PC-9 (cell line): Measurements from ENCODE around the gene SLC37A4. TPM values are rescaled to one million over a fixed set of nuclear protein-coding genes. Genes with fewer than 3 reads are reported as not detected.
A peak's percentile ranks its signal among the peaks of the same experiment; 100 is the strongest.
"Not testable (repeated sequence)": the region's sequence is repeated elsewhere in the genome, so short reads cannot be mapped to it uniquely, and the experiment has no call there.

Experiments used
- BruUV-seq: library from RNA; stranded (reverse); fragments of 400-500 nt; replicated peaks from 2 replicates; lab custom pipeline; 2021; lab: Mats Ljungman, UMichigan
- CTCF ChIA-PET: fragments of 300-600 bp; sonication (Branson Sonifier 250); formaldehyde crosslinking; loops from one replicate; lab custom pipeline; 2022; ENCODE audit warnings: antibody characterized with exemption; lab: Charles Lee
- POLR2A ChIA-PET: fragments of 300-600 bp; sonication (Branson Sonifier 250); formaldehyde crosslinking; loops from one replicate; lab custom pipeline; 2022; ENCODE audit warnings: antibody characterized with exemption; ENCODE audit not compliant: unreplicated experiment; lab: Charles Lee
- DNase-seq, 2 experiments: peaks; one replicate each; pipeline versions ENCODE4 v3.0.0 to v3.0.0-alpha.2; 2015 to 2022; ENCODE audit warnings: mixed read lengths in 1 of 2
- H2AFZ ChIP-seq: fragments of 200-600 bp; sonication (generic); 2 replicates; pipeline ENCODE4 v1.8.1; 2017; ENCODE audit warnings: antibody characterized with exemption
- H3F3A ChIP-seq: fragments of 200-600 bp; sonication (generic); 2 replicates; pipeline ENCODE4 v1.8.1; 2017; ENCODE audit warnings: antibody characterized with exemption, mild to moderate bottlenecking, low read depth; ENCODE audit not compliant: insufficient read depth
- H3K27ac ChIP-seq: fragments of 200-600 bp; sonication (generic); 2 replicates; pipeline ENCODE4 v1.6.1; 2016; ENCODE audit warnings: mixed run types
- H3K27me3 ChIP-seq: fragments of 200-600 bp; sonication (generic); 2 replicates; pipeline ENCODE4 v1.6.1; 2016; ENCODE audit warnings: low read depth, mixed run types; ENCODE audit not compliant: insufficient read depth
- H3K36me3 ChIP-seq: fragments of 200-600 bp; sonication (generic); 2 replicates; pipeline ENCODE4 v1.6.1; 2016; ENCODE audit warnings: low read depth, mixed run types
- H3K4me1 ChIP-seq: fragments of 200-600 bp; sonication (generic); replicated peaks from 2 replicates; pipeline ENCODE4 v1.6.1; 2016; ENCODE audit warnings: mixed run types; ENCODE audit not compliant: insufficient read depth
- H3K4me2 ChIP-seq: fragments of 200-600 bp; sonication (generic); 2 replicates; pipeline ENCODE4 v1.6.1; 2017; ENCODE audit warnings: mixed run types
- H3K4me3 ChIP-seq: fragments of 200-600 bp; sonication (generic); 2 replicates; pipeline ENCODE4 v1.6.1; 2016; ENCODE audit warnings: mixed run types
- H3K79me2 ChIP-seq: fragments of 200-600 bp; sonication (generic); 2 replicates; pipeline ENCODE4 v1.6.1; 2017; ENCODE audit warnings: low read depth, mixed run types
- H3K9me2 ChIP-seq: fragments of 200-600 bp; sonication (generic); 2 replicates; pipeline ENCODE4 v1.8.1; 2017; ENCODE audit warnings: mild to moderate bottlenecking; ENCODE audit not compliant: insufficient read depth
- H3K9me3 ChIP-seq: fragments of 200-600 bp; sonication (generic); 2 replicates; pipeline ENCODE4 v1.8.1; 2016; ENCODE audit warnings: low read depth; ENCODE audit not compliant: insufficient read depth
- H4K20me1 ChIP-seq: fragments of 200-600 bp; sonication (generic); 2 replicates; pipeline ENCODE4 v1.8.1; 2017; ENCODE audit not compliant: insufficient read depth
- CTCF ChIP-seq: fragments of 200-600 bp; sonication (generic); conservative IDR thresholded peaks from 2 replicates; pipeline ENCODE4 v1.6.1; 2017; ENCODE audit warnings: mixed run types, antibody characterized with exemption, mild to moderate bottlenecking, moderate library complexity
- EZH2 ChIP-seq: fragments of 200-600 bp; sonication (generic); IDR thresholded peaks from 2 replicates; pipeline ENCODE4 v1.8.0; 2017; ENCODE audit warnings: antibody characterized with exemption, low read depth
- intact Hi-C: fragments of 100-400 bp; cut with micrococcal nuclease; formaldehyde crosslinking; loops from one replicate; pipeline ENCODE4 v1.10.0; 2022; ENCODE audit not compliant: unreplicated experiment
- total RNA-seq: library from RNA; stranded (reverse); gene quantifications from 2 replicates; pipeline ENCODE4 v1.2.3, GENCODE V29; 2021

Gene SLC37A4
- total RNA-seq, 1 experiment from 2014 or later = 24.3 TPM

GRCh38 chr11:119061256-119061655, 30.6 kb upstream of the SLC37A4 start:
- no peak overlapping the region for H3K4me3 ChIP-seq
- DNase-seq = peak in 1 of 2 experiments; percentile 1
- no peak for TF ChIP-seq EZH2
- TF ChIP-seq CTCF = no peak
- H3K27me3 ChIP-seq = no peaks in the 10 kb centered on the region
- peaks cover 20% of the 10 kb centered on the region for H3F3A ChIP-seq
- no peak overlapping the region for H2AFZ ChIP-seq
- H3K4me2 ChIP-seq = no peak overlapping the region
- no peaks in the 10 kb centered on the region for H3K9me3 ChIP-seq
- peaks cover 8% of the 10 kb centered on the region for H3K4me1 ChIP-seq
- ChIA-PET CTCF (interaction anchor here (0.6 to 0.7 kb wide), 2 partner anchors 123 to 256 kb away, joined by 4 to 7 read pairs; partner anchors contain the start of gene MCAM), POLR2A (no interaction called here)
- H3K79me2 ChIP-seq = peaks cover 19% of the 10 kb centered on the region
- H3K36me3 ChIP-seq = no peaks in the 10 kb centered on the region
- BruUV-seq = no TSS peak
- intact Hi-C loops = no loop called here
- no peak overlapping the region for H3K27ac ChIP-seq
- no peaks in the 10 kb centered on the region for H3K9me2 ChIP-seq
- no peaks in the 10 kb centered on the region for H4K20me1 ChIP-seq

- POLR2A ChIA-PET, DNase-seq, H3K36me3 ChIP-seq, H3K27ac ChIP-seq, H3K9me2 ChIP-seq, H2AFZ ChIP-seq, intact Hi-C loops, H3K4me3 ChIP-seq, H3K4me2 ChIP-seq, CTCF ChIA-PET, H3K27me3 ChIP-seq, BruUV-seq, H3K9me3 ChIP-seq: not testable (repeated sequence)
- H3F3A ChIP-seq = peaks cover 17% of the 10 kb centered on the region; the same call in 1 of the 2 replicates
- peaks cover 31% of the 10 kb centered on the region for H3K79me2 ChIP-seq
- H3K4me1 ChIP-seq = peaks cover 14% of the 10 kb centered on the region
- H4K20me1 ChIP-seq = peaks cover 11% of the 10 kb centered on the region; the same call in 1 of the 2 replicates
These were observed 28.5 kb upstream of the SLC37A4 start for GRCh38 chr11:119059128-119059527.

GRCh38 chr11:119057000-119057769, 26.5 kb upstream of the SLC37A4 start, which contains the start of gene HYOU1:
HYOU1 (minus strand) TSS chr11:119057205; CDS start chr11:119056160, 1,045 bp downstream.
- Histone ChIP-seq H3K27me3 (no peaks in the 10 kb centered on the region), H3K4me3 (peak within 1 kb of the TSS; percentile 90), H3K9me3 (no peaks in the 10 kb centered on the region), H4K20me1 (peaks cover 11% of the 10 kb centered on the region; the same call in 1 of the 2 replicates), H3K9me2 (no peaks in the 10 kb centered on the region), H3F3A (peaks cover 17% of the 10 kb centered on the region; the same call in 1 of the 2 replicates), H3K79me2 (peaks cover 31% of the 10 kb centered on the region), H3K27ac (peak within 1 kb of the TSS; percentile 95), H2AFZ (peak within 1 kb of the TSS; percentile 87), H3K4me1 (peaks cover 14% of the 10 kb centered on the region), H3K36me3 (peaks cover 27% of the 10 kb centered on the region), H3K4me2 (peak within 1 kb of the TSS; percentile 98)
- no TSS peak for BruUV-seq
- DNase-seq = peak; percentile 94 to 98
- intact Hi-C loops = loop anchor here (2.0 kb wide), 2 partner anchors 38 to 140 kb away; a partner anchor contains a TSS
- ChIA-PET CTCF (interaction anchor here (0.6 to 1.0 kb wide), 2 partner anchors 83 to 281 kb away, joined by 3 to 4 read pairs; no protein-coding TSS in a partner anchor), POLR2A (interaction anchor here (0.6 to 0.8 kb wide), 5 partner anchors 11 to 64 kb away, joined by 3 to 9 read pairs (median 5); partner anchors contain the start of genes C2CD2L and VPS11)
- no peak for TF ChIP-seq EZH2
- TF ChIP-seq CTCF = peak; percentile 41; the same call in 1 of the 2 replicates
